ENCODE measurements around the gene BOD1.
A peak's percentile ranks its signal among the peaks of the same experiment; 100 is the strongest.

The BOD1 gene

DNA sequence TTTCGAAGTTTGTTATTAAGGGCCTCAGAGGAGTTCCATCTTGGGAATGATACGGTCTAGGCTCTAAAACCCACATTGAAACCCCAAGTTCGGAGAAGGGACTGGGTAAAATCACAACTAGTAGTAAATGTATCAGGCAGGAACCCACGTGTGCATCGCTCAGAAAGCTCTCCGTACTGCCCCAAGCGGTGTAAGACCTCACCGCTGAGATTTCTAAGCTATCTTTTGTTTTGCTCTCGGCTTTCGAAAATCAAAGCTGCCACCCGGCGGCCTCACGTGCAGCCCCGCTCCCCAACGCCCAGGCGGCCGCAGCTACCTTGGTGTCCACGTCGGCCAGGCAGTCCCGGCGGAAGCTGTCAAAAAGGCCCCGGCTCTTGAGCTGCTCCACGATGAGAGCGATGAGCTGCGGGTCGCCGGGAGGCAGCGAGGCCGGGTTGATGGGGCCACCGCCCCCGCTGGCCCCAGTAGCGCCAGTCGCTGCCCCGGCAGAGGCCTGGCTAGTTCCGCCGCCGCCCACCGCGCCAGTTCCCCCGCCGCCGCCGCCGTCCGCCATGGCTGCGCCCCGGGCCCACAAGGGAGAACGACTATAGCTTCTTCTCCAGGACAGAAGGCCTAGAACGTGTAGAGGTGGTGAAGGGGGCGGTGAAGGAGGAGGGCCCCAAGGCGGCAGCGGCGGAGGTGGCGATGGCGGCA lies 420 bp downstream of the BOD1 start:
- no peak for TF ChIP-seq GATA2 (IDR thresholded peaks at IDR 0.05; ENCODE audit: low read depth, low read length)
- TF ChIP-seq GATA3 (IDR thresholded peaks at IDR 0.05; ENCODE audit: low read depth, low read length) = no peak

DNA sequence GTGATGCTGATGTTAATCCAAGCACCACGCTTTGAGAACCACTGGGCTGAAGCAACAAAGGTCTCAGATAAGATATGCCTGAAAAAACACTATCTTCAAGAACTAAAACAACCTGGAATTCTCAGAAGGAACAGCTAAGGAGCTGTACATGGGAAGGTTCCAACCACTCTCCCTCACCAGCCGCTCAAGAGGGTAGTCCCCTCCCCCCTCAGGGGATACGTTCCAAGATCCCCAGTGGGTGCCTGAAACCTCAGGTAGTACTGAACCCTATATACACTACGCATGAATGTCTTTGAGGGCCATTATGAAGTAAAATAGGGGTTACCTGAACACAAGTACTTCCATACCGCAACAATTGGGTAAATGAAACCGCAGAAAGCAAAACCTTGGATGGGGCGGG lies 1.9 kb downstream of the BOD1 start:
- TF ChIP-seq GATA2 (IDR thresholded peaks at IDR 0.05; ENCODE audit: low read depth, low read length) (no peak), GATA3 (IDR thresholded peaks at IDR 0.05; ENCODE audit: low read depth, low read length) (no peak)

- no peak for TF ChIP-seq GATA3 (IDR thresholded peaks at IDR 0.05; ENCODE audit: low read depth, low read length)
- TF ChIP-seq GATA2 (IDR thresholded peaks at IDR 0.05; ENCODE audit: low read depth, low read length) = no peak
Observed at GRCh38 chr5:173613433-173614159, 2.9 kb downstream of the BOD1 start.

DNA sequence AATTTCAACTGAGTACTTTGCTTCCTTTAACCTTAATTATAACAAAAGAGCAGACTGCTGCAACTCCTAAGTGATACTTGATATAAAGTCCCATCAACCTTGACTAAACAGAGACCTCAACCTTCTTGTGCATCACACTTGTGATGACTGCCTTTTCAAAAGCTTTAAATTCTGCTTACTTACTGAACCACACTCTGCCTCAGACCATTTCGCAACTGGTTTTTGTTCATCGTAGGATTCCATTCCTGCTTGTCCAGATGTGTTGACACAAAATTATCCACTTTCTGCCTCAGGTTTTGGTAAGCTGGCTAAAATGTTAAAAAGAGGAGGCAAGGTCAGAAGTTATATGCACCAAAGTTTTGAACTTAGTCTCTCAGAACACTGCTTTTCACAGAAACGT lies 3.5 kb downstream of the BOD1 start:
- TF ChIP-seq GATA2 (IDR thresholded peaks at IDR 0.05; ENCODE audit: low read depth, low read length) (no peak), GATA3 (IDR thresholded peaks at IDR 0.05; ENCODE audit: low read depth, low read length) (no peak)

GRCh38 chr5:173611706-173612105 lies 4.7 kb downstream of the BOD1 start:
- no peak for TF ChIP-seq GATA3 (IDR thresholded peaks at IDR 0.05; ENCODE audit: low read depth, low read length)
- no peak for TF ChIP-seq GATA2 (IDR thresholded peaks at IDR 0.05; ENCODE audit: low read depth, low read length)

DNA sequence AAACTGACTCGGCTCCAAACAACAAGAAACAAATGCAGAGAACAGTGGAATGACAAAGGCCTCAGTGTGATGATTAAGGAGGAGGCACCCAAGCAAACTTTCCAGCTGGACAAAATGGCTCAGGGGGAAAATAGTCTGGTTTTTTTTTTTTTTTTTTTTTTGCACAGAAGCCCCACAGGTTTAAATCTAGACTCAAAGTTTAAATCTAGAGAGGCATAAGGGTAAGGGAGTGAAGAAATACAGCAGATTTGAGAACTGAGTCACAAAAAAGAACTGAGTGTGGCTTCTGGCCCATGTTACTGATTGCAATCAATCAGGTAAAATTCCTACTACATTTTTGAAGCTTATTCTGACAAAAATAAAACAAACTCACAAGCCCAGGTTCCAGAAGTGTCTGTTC lies 12.3 kb downstream of the BOD1 start:
- no peak for TF ChIP-seq GATA3 (IDR thresholded peaks at IDR 0.05; ENCODE audit: low read depth, low read length)

GRCh38 chr5:173602423-173602822 lies 14.0 kb downstream of the BOD1 start:
- no peak for TF ChIP-seq GATA3 (IDR thresholded peaks at IDR 0.05; ENCODE audit: low read depth, low read length)
- TF ChIP-seq GATA2 (IDR thresholded peaks at IDR 0.05; ENCODE audit: low read depth, low read length) = no peak

DNA sequence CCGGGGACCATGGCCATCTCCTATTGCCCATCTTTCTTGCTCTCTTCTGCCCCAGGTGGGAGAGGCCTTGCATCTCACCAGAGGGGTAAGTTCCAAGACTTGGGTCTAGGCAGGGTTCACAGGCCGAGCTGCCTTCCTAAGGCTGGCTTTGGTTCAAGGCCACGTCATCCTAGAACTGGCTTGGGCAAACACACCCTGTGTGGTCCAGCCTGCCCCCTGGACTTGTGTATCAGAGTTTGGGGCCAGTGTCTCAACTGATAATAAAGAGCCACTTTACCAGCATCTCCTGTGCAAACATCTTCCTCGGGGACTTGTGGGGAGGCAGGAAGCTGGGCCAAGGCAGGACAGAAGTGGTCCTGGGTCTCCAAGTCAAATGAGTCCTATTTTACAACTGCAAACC lies 17.8 kb downstream of the BOD1 start:
- TF ChIP-seq GATA2 (IDR thresholded peaks at IDR 0.05; ENCODE audit: low read depth, low read length) (no peak), GATA3 (IDR thresholded peaks at IDR 0.05; ENCODE audit: low read depth, low read length) (no peak)

DNA sequence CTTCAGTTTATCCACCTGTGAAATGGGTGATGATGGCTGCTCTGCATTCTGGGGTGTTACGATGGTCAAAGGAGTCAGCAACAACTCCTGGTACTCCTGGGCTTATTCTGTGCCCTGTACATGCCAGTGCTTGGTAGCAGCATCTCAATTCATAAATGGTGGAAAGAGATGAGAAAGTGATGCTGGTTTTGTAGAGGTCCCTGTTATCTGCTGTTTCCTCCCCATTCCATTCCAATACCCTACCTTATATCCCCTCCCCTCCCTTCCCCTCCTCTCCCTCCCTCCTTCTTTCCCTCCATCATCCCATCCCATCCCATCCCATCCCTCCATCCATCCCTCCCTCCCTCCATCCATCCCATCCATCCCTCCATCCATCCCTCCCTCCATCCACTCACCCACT lies 19.1 kb downstream of the BOD1 start:
- TF ChIP-seq GATA2 (IDR thresholded peaks at IDR 0.05; ENCODE audit: low read depth, low read length) = no peak
- TF ChIP-seq GATA3 (IDR thresholded peaks at IDR 0.05; ENCODE audit: low read depth, low read length) = no peak

DNA sequence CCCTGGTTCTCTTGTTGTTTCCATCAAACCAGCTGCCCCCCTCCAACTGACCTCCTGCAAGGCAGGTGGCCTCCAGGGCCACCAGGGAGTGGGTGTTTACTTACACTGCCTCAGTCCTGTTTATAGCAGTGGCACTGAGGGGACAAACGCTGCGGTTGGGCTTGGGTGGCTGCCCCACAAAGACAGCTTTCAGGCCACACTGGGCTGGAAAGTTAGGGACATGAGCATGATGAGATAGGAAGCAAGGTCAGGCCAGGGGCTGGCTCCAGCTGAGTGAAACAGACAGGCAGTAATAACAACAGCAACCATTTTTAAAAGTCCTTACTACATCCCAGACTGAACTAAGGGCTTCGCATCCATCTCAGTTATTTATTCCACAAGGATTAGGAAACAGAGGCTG lies 20.6 kb downstream of the BOD1 start:
- TF ChIP-seq GATA3 (IDR thresholded peaks at IDR 0.05; ENCODE audit: low read depth, low read length) (no peak), GATA2 (IDR thresholded peaks at IDR 0.05; ENCODE audit: low read depth, low read length) (no peak)

DNA sequence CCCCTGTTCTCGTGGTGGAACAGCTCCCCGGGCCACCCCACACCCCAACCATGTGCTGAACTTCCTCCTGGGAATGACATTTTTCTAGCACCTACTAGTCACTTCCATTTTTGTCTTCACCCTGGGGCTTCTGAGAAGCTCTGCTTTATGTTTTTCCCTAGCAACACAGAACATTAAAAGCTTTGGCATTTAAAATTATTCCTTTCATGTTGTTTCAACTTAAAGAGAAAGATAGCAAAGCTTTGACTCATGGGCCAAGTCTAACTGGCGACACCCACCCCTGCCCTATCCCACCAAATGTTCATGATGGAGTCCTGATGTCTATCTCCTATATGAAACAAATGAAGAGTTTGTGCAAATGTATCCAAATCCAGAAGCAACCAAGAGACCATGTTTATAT lies 22.4 kb downstream of the BOD1 start:
- TF ChIP-seq GATA2 (IDR thresholded peaks at IDR 0.05; ENCODE audit: low read depth, low read length) (no peak), GATA3 (IDR thresholded peaks at IDR 0.05; ENCODE audit: low read depth, low read length) (no peak)

GRCh38 chr5:173592050-173592669 lies 24.3 kb downstream of the BOD1 start:
- TF ChIP-seq GATA2 (IDR thresholded peaks at IDR 0.05; ENCODE audit: low read depth, low read length) (no peak), GATA3 (IDR thresholded peaks at IDR 0.05; ENCODE audit: low read depth, low read length) (no peak)

DNA sequence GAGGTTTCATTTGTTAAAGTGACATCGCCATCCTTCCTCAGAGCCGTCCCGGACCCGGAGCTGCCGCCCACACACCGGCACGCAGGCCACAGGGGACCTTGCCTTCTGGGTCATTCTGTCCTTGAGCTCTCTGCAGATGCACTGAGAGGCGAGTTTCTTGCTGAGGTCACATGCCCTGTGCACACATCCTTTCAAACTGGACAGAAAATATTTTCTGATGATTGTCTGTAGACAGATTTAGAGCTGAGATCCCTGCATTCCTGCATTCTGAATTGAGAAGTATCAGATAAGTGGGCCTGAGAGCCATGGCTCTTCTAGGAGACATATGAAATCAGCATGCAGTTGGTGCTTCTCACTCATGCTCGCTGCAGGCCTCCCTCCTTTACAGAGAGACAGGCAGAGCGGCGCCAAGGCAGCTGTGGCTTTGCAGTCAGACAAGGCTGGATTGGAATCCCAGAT lies 25.4 kb downstream of the BOD1 start:
- TF ChIP-seq GATA2 (IDR thresholded peaks at IDR 0.05; ENCODE audit: low read depth, low read length) (peak; percentile 75), GATA3 (IDR thresholded peaks at IDR 0.05; ENCODE audit: low read depth, low read length) (no peak)

DNA sequence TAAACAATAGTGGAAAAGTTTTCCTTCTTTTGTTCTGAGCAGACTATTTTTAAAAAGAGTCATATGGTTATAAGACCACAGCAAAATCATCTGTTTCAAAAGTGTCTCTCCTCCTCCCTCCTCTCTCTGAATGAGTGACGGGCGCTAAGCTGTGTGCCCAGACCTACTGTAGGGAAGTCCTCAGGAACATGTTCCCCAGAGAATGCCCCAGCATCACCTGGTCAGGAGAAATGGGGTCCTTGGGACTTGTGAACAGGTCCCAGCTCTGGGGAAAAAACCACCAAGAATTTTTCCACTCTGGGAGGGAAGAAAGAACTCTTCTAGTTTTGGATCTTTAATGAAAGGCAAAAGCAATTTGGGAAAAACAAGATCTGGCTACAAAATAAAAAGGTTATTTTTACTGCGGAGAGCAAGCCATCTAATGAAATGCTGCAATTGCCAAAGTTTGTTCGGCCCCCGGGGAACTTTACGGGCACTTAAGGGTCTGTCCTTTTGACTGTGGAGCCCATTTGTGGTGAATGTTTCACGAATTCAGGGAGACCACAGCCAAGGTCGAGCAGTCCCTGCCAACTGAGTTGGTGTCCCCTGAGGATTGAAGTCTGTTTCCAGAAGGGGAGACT lies 25.9 kb downstream of the BOD1 start:
- no peak for TF ChIP-seq GATA2 (IDR thresholded peaks at IDR 0.05; ENCODE audit: low read depth, low read length)
- TF ChIP-seq GATA3 (IDR thresholded peaks at IDR 0.05; ENCODE audit: low read depth, low read length) = no peak
